Lower lobe of right lung (tissue), 2 donors: ENCODE data around the gene SPTBN2. TPM values are rescaled to one million over a fixed set of nuclear protein-coding genes. Genes with fewer than 3 reads are reported as not detected.

Experiments used
- ATAC-seq, 2 donors: fragments of 200-7000 bp; cut with Tn5 transposase; one replicate each; pipeline ENCODE4 v1.9.1; 2020 to 2022; ENCODE audit warnings: mild to moderate bottlenecking in 2 of 2, moderate library complexity in 2 of 2
- DNase-seq: peaks from one replicate; pipeline ENCODE4 v3.0.0-alpha.2; 2020
- H3K27ac ChIP-seq: fragments of 200-600 bp; one replicate; pipeline ENCODE4 v1.8.0; 2022
- H3K27me3 ChIP-seq: fragments of 200-600 bp; one replicate; pipeline ENCODE4 v1.8.0; 2022; ENCODE audit warnings: low read depth
- H3K36me3 ChIP-seq: fragments of 200-600 bp; one replicate; pipeline ENCODE4 v1.8.0; 2022; ENCODE audit warnings: mild to moderate bottlenecking
- H3K4me1 ChIP-seq: fragments of 200-600 bp; one replicate; pipeline ENCODE4 v1.8.0; 2022
- H3K4me3 ChIP-seq: fragments of 200-600 bp; one replicate; pipeline ENCODE4 v1.8.0; 2022; ENCODE audit warnings: mild to moderate bottlenecking
- H3K9me3 ChIP-seq: fragments of 200-600 bp; one replicate; pipeline ENCODE4 v1.8.0; 2022
- intact Hi-C: fragments of 100-400 bp; cut with DNase I; formaldehyde crosslinking; loops from one replicate; pipeline ENCODE4 v1.11.0; 2022
- total RNA-seq: library from RNA; stranded (reverse); fragmentation: NEBNext Ultra II Directional; extraction: Animal tissue kit (Norgen Biotek cat#: 25700); gene quantifications from one replicate; pipeline ENCODE4 v1.2.1, GENCODE V29; 2021
- TF ChIP-seq, protein P1 (sequence below): fragments of 200-600 bp; IDR thresholded peaks from one replicate; pipeline ENCODE4 v1.8.0; 2022; ENCODE audit warnings: antibody characterized with exemption, mild to moderate bottlenecking
- donor health status: DM: no; HTN: yes; CAD: no; lungs with severe emphysema.

Gene SPTBN2
- total RNA-seq, 1 donor from 2014 or later, result 6.4 TPM

DNA sequence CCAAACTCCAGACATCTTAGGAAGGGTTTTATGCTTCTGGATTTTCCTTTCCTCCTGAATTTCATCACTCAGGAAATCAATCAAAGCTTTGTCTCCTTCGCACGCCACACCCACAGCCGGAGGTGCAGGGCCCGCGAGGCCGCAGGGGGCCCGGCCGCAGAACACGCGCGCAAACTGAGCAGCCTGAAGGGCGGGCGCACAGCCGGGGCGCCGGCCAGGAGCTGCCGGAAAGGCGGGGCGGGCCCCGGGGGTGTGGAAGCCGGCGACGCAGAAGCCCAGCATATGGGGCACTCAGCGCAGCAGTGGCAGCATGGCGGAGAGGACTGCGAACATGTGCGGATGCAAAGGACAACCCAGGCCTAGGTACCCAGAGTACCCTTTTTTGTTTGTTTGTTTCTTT, 33.1 kb upstream of the SPTBN2 start:
- TF ChIP-seq, protein P1, sequence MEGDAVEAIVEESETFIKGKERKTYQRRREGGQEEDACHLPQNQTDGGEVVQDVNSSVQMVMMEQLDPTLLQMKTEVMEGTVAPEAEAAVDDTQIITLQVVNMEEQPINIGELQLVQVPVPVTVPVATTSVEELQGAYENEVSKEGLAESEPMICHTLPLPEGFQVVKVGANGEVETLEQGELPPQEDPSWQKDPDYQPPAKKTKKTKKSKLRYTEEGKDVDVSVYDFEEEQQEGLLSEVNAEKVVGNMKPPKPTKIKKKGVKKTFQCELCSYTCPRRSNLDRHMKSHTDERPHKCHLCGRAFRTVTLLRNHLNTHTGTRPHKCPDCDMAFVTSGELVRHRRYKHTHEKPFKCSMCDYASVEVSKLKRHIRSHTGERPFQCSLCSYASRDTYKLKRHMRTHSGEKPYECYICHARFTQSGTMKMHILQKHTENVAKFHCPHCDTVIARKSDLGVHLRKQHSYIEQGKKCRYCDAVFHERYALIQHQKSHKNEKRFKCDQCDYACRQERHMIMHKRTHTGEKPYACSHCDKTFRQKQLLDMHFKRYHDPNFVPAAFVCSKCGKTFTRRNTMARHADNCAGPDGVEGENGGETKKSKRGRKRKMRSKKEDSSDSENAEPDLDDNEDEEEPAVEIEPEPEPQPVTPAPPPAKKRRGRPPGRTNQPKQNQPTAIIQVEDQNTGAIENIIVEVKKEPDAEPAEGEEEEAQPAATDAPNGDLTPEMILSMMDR, result no peak
- no peak overlapping the region for H3K4me3 ChIP-seq
- no peaks in the 10 kb centered on the region for H3K9me3 ChIP-seq
- DNase-seq, result no peak
- intact Hi-C loops, result no loop called here
- ATAC-seq, result no peak
- no peaks in the 10 kb centered on the region for H3K36me3 ChIP-seq
- H3K27ac ChIP-seq, result no peak overlapping the region
- H3K27me3 ChIP-seq, result no peaks in the 10 kb centered on the region
- no peaks in the 10 kb centered on the region for H3K4me1 ChIP-seq

DNA sequence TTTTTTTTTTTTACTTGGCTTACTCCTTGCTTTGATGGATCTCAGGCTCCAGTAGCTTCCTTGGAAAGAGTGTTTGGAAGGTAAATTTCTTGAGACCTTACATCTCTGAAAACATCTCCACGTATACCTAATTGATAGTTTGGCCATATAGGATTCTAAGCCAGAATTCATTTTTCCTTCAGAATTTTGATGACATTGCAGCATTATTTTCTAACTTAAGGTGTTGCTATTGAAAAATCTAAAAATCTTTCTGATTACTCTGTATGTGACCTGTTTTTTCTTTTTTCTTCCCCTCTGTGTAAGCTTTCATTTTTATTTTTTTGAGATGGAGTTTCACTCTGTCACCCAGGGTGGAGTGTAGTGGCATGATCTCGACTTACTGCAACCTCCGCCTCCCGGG, 23.1 kb upstream of the SPTBN2 start:
- Histone ChIP-seq H3K27me3 (no peaks in the 10 kb centered on the region), H3K27ac (no peak overlapping the region), H3K9me3 (no peaks in the 10 kb centered on the region), H3K36me3 (no peaks in the 10 kb centered on the region), H3K4me3 (no peak overlapping the region), H3K4me1 (no peaks in the 10 kb centered on the region)
- no peak for DNase-seq
- TF ChIP-seq, protein P1, result no peak
- no peak for ATAC-seq
- intact Hi-C loops, result no loop called here

DNA sequence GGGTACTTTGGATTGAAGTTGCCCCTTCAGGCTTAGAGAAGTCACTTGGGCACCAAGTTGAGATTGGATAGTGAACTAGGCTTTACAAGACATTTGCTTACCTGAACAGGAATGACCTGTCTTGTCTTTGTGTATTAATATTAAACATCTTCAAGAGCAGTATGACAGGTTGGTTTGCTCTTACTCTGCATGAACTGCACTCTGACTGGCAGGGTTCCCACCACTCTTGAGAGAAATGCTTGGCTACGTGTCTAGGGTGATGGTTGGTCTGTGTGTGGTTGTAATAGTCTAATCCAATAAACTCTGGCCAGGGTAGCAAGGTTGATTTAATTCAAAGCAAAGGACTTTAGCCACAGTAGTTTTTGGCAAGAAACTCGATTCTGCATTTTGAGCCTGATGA, 20.1 kb upstream of the SPTBN2 start:
- H3K4me3 ChIP-seq, result no peak overlapping the region
- ATAC-seq (peak in 1 of 2 donors; percentile 38), DNase-seq (no peak)
- H3K27me3 ChIP-seq, result no peaks in the 10 kb centered on the region
- H3K9me3 ChIP-seq, result no peaks in the 10 kb centered on the region
- H3K4me1 ChIP-seq, result peaks cover under 1% of the 10 kb centered on the region
- intact Hi-C loops, result no loop called here
- no peak overlapping the region for H3K27ac ChIP-seq
- H3K36me3 ChIP-seq, result no peaks in the 10 kb centered on the region
- TF ChIP-seq, protein P1, result no peak

DNA sequence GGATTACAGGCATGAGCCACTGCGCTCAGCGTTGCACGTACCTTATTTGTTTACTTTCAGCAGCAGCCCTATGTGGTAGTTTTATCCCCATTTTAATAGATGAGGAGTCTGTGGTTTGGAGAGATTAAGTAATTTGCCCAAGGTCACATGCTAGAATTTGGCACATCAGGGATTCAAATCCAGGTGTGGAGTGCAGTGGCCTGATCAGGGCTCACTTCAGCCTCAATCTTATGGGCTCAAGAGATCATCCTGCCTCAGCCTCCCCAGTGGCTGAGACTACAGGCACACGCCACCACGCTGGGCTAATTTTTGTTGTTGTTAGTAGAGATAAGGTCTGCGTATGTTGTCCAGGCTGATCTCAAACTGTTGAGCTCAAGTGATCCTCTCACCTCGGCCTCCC, 18.5 kb upstream of the SPTBN2 start:
- intact Hi-C loops, result no loop called here
- TF ChIP-seq, protein P1, result no peak
- Histone ChIP-seq H3K9me3 (no peaks in the 10 kb centered on the region), H3K36me3 (no peaks in the 10 kb centered on the region), H3K27ac (no peak overlapping the region), H3K4me3 (no peak overlapping the region), H3K4me1 (peaks cover 8% of the 10 kb centered on the region), H3K27me3 (no peaks in the 10 kb centered on the region)
- no peak for DNase-seq
- ATAC-seq, result no peak

DNA sequence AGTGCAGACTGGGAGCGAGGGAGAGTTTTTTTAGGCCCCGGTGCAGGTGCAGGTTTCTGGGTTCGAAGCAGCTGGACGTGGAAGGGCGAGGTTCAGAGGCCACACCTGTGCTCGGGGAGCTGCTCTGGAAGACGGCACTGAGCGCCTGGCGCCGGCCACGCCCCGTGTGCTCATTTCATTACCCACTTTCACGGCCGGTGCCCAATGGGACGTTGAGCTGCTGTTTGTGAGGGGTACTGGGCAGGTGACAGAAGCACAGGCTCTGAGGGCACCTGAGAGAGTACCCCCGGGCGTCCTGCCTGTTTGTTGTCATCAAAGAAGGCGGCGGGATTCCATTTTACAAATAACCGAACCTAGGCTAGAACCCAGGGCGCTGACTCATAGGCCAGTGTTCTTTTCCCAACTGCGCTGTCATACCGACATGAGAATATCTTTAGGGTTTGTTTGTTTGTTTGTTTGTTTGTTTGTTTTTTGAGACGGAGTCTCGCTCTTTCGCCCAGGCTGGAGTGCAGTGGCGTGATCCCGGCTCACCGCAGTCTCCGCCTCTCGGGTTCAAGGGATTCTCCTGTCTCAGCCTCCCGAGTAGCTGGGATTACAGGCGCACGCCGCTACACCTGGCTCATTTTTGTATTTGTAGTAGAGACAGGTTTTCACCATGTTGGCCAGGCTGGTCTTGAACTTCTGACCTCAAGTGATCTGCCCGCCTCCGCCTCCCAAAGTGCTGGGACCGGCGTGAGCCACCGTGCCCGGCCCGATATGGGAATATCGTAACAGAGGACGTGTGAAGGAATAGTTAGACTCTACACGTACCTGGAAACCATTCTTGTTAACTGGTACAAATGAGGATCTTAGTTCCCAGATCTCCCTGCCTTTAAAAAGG, 16.6 kb upstream of the SPTBN2 start:
- Histone ChIP-seq H3K36me3 (no peaks in the 10 kb centered on the region), H3K4me3 (peak overlapping the region; percentile 87), H3K27me3 (no peaks in the 10 kb centered on the region), H3K9me3 (no peaks in the 10 kb centered on the region), H3K4me1 (peaks cover 8% of the 10 kb centered on the region), H3K27ac (peak overlapping the region; percentile 76)
- peak; percentile 66 for DNase-seq
- ATAC-seq, result peak; percentile 60 to 70
- intact Hi-C loops, result no loop called here
- TF ChIP-seq, protein P1, result no peak
